Neural cell (in vitro differentiated cells): ENCODE results near the gene CUL3. TPM values are rescaled to one million over a fixed set of nuclear protein-coding genes. Genes with fewer than 3 reads are reported as not detected.

Experiments
- H2AFZ ChIP-seq: fragments of 200-600, 300-800 bp; sonication (generic), shearing (Covaris generic); 2 replicates; pipeline ENCODE4 v1.6.0; 2014; ENCODE audit warnings: low read depth, mild to moderate bottlenecking, antibody characterized with exemption, low read length, moderate library complexity
- H3F3A ChIP-seq: fragments of 200-600 bp; shearing (Covaris generic); 2 replicates; pipeline ENCODE4 v1.6.1; 2016; ENCODE audit warnings: mild to moderate bottlenecking, moderate library complexity, mixed read lengths, antibody characterized with exemption, low read length; ENCODE audit not compliant: insufficient read depth, poor library complexity, severe bottlenecking
- H3K27ac ChIP-seq: fragments of 200-600, 300-800 bp; sonication (generic), shearing (Covaris generic); 2 replicates; pipeline ENCODE4 v1.5.1; 2014; ENCODE audit warnings: mild to moderate bottlenecking, low read length, moderate library complexity
- H3K27me3 ChIP-seq: fragments of 300-800, 200-600 bp; sonication (generic), shearing (Covaris generic); 2 replicates; pipeline ENCODE4 v1.6.0; 2014; ENCODE audit warnings: mild to moderate bottlenecking, low read depth, low read length, moderate library complexity; ENCODE audit not compliant: insufficient read depth
- H3K36me3 ChIP-seq: fragments of 300-800, 200-600 bp; sonication (generic), shearing (Covaris generic); 2 replicates; pipeline ENCODE4 v1.5.1; 2014; ENCODE audit warnings: mild to moderate bottlenecking, antibody characterized with exemption, low read length, moderate library complexity; ENCODE audit not compliant: insufficient read depth
- H3K4me2 ChIP-seq: fragments of 300-800, 200-600 bp; sonication (generic), shearing (Covaris generic); 2 replicates; pipeline ENCODE4 v1.6.0; 2014; ENCODE audit warnings: mild to moderate bottlenecking, low read length
- H3K4me3 ChIP-seq: fragments of 300-800, 200-600 bp; sonication (generic), shearing (Covaris generic); 2 replicates; pipeline ENCODE4 v1.5.1; 2014; ENCODE audit warnings: mild to moderate bottlenecking, low read length, moderate library complexity
- H3K79me2 ChIP-seq: fragments of 200-600 bp; shearing (Covaris generic); replicated peaks from 2 replicates; pipeline ENCODE4 v1.6.0; 2014; ENCODE audit warnings: mild to moderate bottlenecking, low read length, moderate library complexity; ENCODE audit not compliant: insufficient read depth
- H3K9ac ChIP-seq: fragments of 300-800, 200-600 bp; sonication (generic), shearing (Covaris generic); 2 replicates; pipeline ENCODE4 v1.6.1; 2016; ENCODE audit warnings: mild to moderate bottlenecking, low read length, mixed read lengths
- H3K9me2 ChIP-seq: fragments of 200-600 bp; shearing (Covaris generic); 2 replicates; pipeline ENCODE4 v1.6.1; 2016; ENCODE audit warnings: mild to moderate bottlenecking, low read length, mixed read lengths; ENCODE audit not compliant: insufficient read depth
- H3K9me3 ChIP-seq: fragments of 200-600, 300-800 bp; sonication (generic), shearing (Covaris generic); 2 replicates; pipeline ENCODE4 v1.6.1; 2016; ENCODE audit warnings: mild to moderate bottlenecking, mixed run types, low read length, moderate library complexity, mixed read lengths
- H4K20me1 ChIP-seq: fragments of 200-600 bp; shearing (Covaris generic); 2 replicates; pipeline ENCODE4 v1.6.1; 2016; ENCODE audit warnings: mild to moderate bottlenecking, mixed run types; ENCODE audit not compliant: insufficient read depth
- CTCF ChIP-seq: fragments of 450-650 bp; IDR thresholded peaks from 2 replicates; pipeline ENCODE4 v1.5.1; 2014; ENCODE audit warnings: antibody characterized with exemption, mild to moderate bottlenecking, moderate library complexity; ENCODE audit not compliant: poor library complexity, severe bottlenecking
- EP300 ChIP-seq: fragments of 450-650 bp; conservative IDR thresholded peaks from 2 replicates; pipeline ENCODE4 v1.6.1; 2014; ENCODE audit warnings: antibody characterized with exemption, mild to moderate bottlenecking, moderate library complexity; ENCODE audit not compliant: poor library complexity, severe bottlenecking
- EZH2 ChIP-seq: fragments of 200-600, 300-800 bp; shearing (Covaris generic), sonication (generic); IDR thresholded peaks from 2 replicates; pipeline ENCODE4 v1.6.1; 2014; ENCODE audit warnings: antibody characterized with exemption, low read length, borderline replicate concordance, mild to moderate bottlenecking; ENCODE audit not compliant: insufficient read depth, poor library complexity, severe bottlenecking
- MXI1 ChIP-seq: fragments of 450-650 bp; conservative IDR thresholded peaks from 2 replicates; pipeline ENCODE4 v1.6.1; 2014; ENCODE audit warnings: antibody characterized with exemption, mild to moderate bottlenecking; ENCODE audit not compliant: poor library complexity, severe bottlenecking
- POLR2AphosphoS5 ChIP-seq: IDR thresholded peaks from 2 replicates; pipeline ENCODE4 v1.6.1; 2012
- RAD21 ChIP-seq: fragments of 450-650 bp; conservative IDR thresholded peaks from 2 replicates; pipeline ENCODE4 v1.6.1; 2014; ENCODE audit warnings: antibody characterized with exemption, mild to moderate bottlenecking, moderate library complexity
- REST ChIP-seq: IDR thresholded peaks from 2 replicates; pipeline ENCODE4 v1.6.1; 2012; ENCODE audit warnings: borderline replicate concordance
- SMC3 ChIP-seq: fragments of 450-650 bp; conservative IDR thresholded peaks from 2 replicates; pipeline ENCODE4 v1.6.1; 2014; ENCODE audit warnings: antibody characterized with exemption, mild to moderate bottlenecking, moderate library complexity; ENCODE audit not compliant: poor library complexity
- TAF1 ChIP-seq: IDR thresholded peaks from 2 replicates; pipeline ENCODE4 v1.6.1; 2012; ENCODE audit warnings: low read depth
- polyA plus RNA-seq: library from polyadenylated mRNA; depleted of rRNA; stranded (reverse); fragments of >200 nt; gene quantifications from 2 replicates; pipeline ENCODE4 v1.2.3, GENCODE V29; 2014

The CUL3 gene
- polyA plus RNA-seq, 1 donor from 2014 or later: 53.9 TPM

GRCh38 chr2:224520064-224520463 lies 65.1 kb downstream of the CUL3 start:
- no peaks in the 10 kb centered on the region for H3K9me3 ChIP-seq
- H3K9me2 ChIP-seq: no peaks in the 10 kb centered on the region
- no peaks in the 10 kb centered on the region for H3K36me3 ChIP-seq
- no peak overlapping the region for H3K27ac ChIP-seq
- no peaks in the 10 kb centered on the region for H3K27me3 ChIP-seq
- H3K4me2 ChIP-seq: no peak overlapping the region
- no peaks in the 10 kb centered on the region for H4K20me1 ChIP-seq
- no peak overlapping the region for H2AFZ ChIP-seq
- TF ChIP-seq REST: no peak
- no peak for TF ChIP-seq RAD21
- TF ChIP-seq POLR2AphosphoS5: no peak
- no peak for TF ChIP-seq EP300
- no peak for TF ChIP-seq CTCF
- no peak for TF ChIP-seq SMC3
- TF ChIP-seq TAF1: no peak
- TF ChIP-seq EZH2: no peak
- no peak for TF ChIP-seq MXI1
- H3K9ac ChIP-seq: no peak overlapping the region
- no peak overlapping the region for H3K4me3 ChIP-seq
- no peaks in the 10 kb centered on the region for H3F3A ChIP-seq
- peaks cover 74% of the 10 kb centered on the region for H3K79me2 ChIP-seq

- TF ChIP-seq REST (no peak), POLR2AphosphoS5 (no peak), MXI1 (no peak), EZH2 (no peak), TAF1 (no peak), CTCF (no peak)
- H3K79me2 ChIP-seq: peaks cover 64% of the 10 kb centered on the region
- no peak overlapping the region for H3K4me3 ChIP-seq
- H3K36me3 ChIP-seq: no peaks in the 10 kb centered on the region
- no peaks in the 10 kb centered on the region for H3K27me3 ChIP-seq
- no peak overlapping the region for H3K9ac ChIP-seq
- no peaks in the 10 kb centered on the region for H4K20me1 ChIP-seq
- no peak overlapping the region for H2AFZ ChIP-seq
- H3K4me2 ChIP-seq: no peak overlapping the region
- no peak overlapping the region for H3K27ac ChIP-seq
- H3F3A ChIP-seq: no peaks in the 10 kb centered on the region
- H3K9me3 ChIP-seq: no peaks in the 10 kb centered on the region
- no peaks in the 10 kb centered on the region for H3K9me2 ChIP-seq
Measured at GRCh38 chr2:224518806-224519580, 66.2 kb downstream of the CUL3 start.
